AG04449 (cell line): ENCODE results near the gene GGT1.

Source experiments
- CTCF ChIA-PET: fragments of 350-600 bp; formaldehyde crosslinking; extraction: SDS; loops from one replicate; lab custom pipeline; 2021; ENCODE audit warnings: antibody characterized with exemption; lab: Yijun Ruan, JAX
- POLR2A ChIA-PET: fragments of 400-600, 350-600 bp; formaldehyde crosslinking; extraction: SDS; loops from one replicate; lab custom pipeline; 2020; ENCODE audit warnings: antibody characterized with exemption, inconsistent platforms; lab: Yijun Ruan, JAX
- DNase-seq: peaks from one replicate; pipeline ENCODE4 v3.0.0-alpha.2; 2010; ENCODE audit warnings: low read depth, low spot score
- H3K4me3 ChIP-seq: 2 replicates; pipeline ENCODE4 v1.5.1; 2011; ENCODE audit warnings: low read depth, mild to moderate bottlenecking, control low read depth, low read length
- CTCF ChIP-seq: IDR thresholded peaks from one replicate; pipeline ENCODE4 v1.5.1; 2011; ENCODE audit warnings: mild to moderate bottlenecking, moderate library complexity, low read length, control low read depth, inconsistent platforms; ENCODE audit not compliant: insufficient read depth; ENCODE audit errors: missing control alignments

Gene GGT1

GRCh38 chr22:24583221-24584165 is 19.5 kb upstream of the GGT1 start:
- CTCF ChIA-PET = no interaction called here
- DNase-seq = no peak
- POLR2A ChIA-PET = no interaction called here
- TF ChIP-seq CTCF = no peak
- no peak overlapping the region for H3K4me3 ChIP-seq

GRCh38 chr22:24584166-24584790 is 18.7 kb upstream of the GGT1 start:
- ChIA-PET CTCF (no interaction called here), POLR2A (no interaction called here)
- H3K4me3 ChIP-seq = no peak overlapping the region
- DNase-seq = no peak
- TF ChIP-seq CTCF = no peak

GRCh38 chr22:24584871-24585411 is 18.1 kb upstream of the GGT1 start:
- H3K4me3 ChIP-seq = no peak overlapping the region
- no peak for DNase-seq
- no peak for TF ChIP-seq CTCF
- POLR2A ChIA-PET = no interaction called here
- CTCF ChIA-PET = no interaction called here

- H3K4me3 ChIP-seq = no peak overlapping the region
- no peak for DNase-seq
- CTCF ChIA-PET = no interaction called here
- TF ChIP-seq CTCF = no peak
- POLR2A ChIA-PET = no interaction called here
Measured at GRCh38 chr22:24585461-24585860, 17.5 kb upstream of the GGT1 start.

GRCh38 chr22:24585927-24586546 is 17.0 kb upstream of the GGT1 start:
- H3K4me3 ChIP-seq = no peak overlapping the region
- POLR2A ChIA-PET = no interaction called here
- CTCF ChIA-PET = no interaction called here
- DNase-seq = no peak
- TF ChIP-seq CTCF = no peak

- no peak for DNase-seq
- POLR2A ChIA-PET = no interaction called here
- CTCF ChIA-PET = no interaction called here
- TF ChIP-seq CTCF = no peak
- no peak overlapping the region for H3K4me3 ChIP-seq
Measured at GRCh38 chr22:24587251-24587650, 15.7 kb upstream of the GGT1 start.
